H1 (cell line): ENCODE measurements around the gene SESN1. TPM values are rescaled to one million over a fixed set of nuclear protein-coding genes. Genes with fewer than 3 reads are reported as not detected.

ENCODE experiments used
- CTCF ChIA-PET: fragments of 300-600 bp; sonication (Branson Sonifier 250); formaldehyde crosslinking; loops from one replicate; lab custom pipeline; 2021; ENCODE audit not compliant: partially characterized antibody; lab: Charles Lee
- POLR2A ChIA-PET: fragments of 300-600 bp; sonication (Branson Sonifier 250); formaldehyde crosslinking; loops from one replicate; lab custom pipeline; 2021; ENCODE audit warnings: inconsistent platforms; ENCODE audit not compliant: partially characterized antibody; lab: Charles Lee
- DNase-seq, 2 experiments: peaks; one replicate each; pipeline versions ENCODE4 v3.0.0 to v3.0.0-alpha.2; 2010 to 2022; ENCODE audit warnings: low spot score in 2 of 2, low read depth in 1 of 2, mixed read lengths in 1 of 2
- FAIRE-seq: peaks from 2 replicates; lab custom pipeline; 2011; peaks lifted over from hg19 to GRCh38; lab: Jason Lieb, UNC
- H2AFZ ChIP-seq: 2 replicates; pipeline ENCODE4 v1.8.1; 2012; ENCODE audit warnings: low read length, inconsistent platforms
- H2AK5ac ChIP-seq: 2 replicates; pipeline ENCODE4 v1.6.1; 2013; ENCODE audit warnings: low read depth, low read length
- H2BK120ac ChIP-seq: replicated peaks from 2 replicates; pipeline ENCODE3; 2013; ENCODE audit warnings: low read depth, low read length, inconsistent platforms
- H2BK12ac ChIP-seq: 2 replicates; pipeline ENCODE4 v1.6.1; 2013; ENCODE audit warnings: low read depth, low read length
- H2BK15ac ChIP-seq: 2 replicates; pipeline ENCODE4 v1.6.1; 2013; ENCODE audit warnings: low read length
- H2BK20ac ChIP-seq: 2 replicates; pipeline ENCODE4 v1.6.1; 2013; ENCODE audit warnings: low read length
- H2BK5ac ChIP-seq: 2 replicates; pipeline ENCODE4 v1.6.1; 2013; ENCODE audit warnings: low read depth, low read length
- H3K14ac ChIP-seq: 2 replicates; pipeline ENCODE4 v1.6.1; 2013; ENCODE audit warnings: inconsistent platforms; ENCODE audit not compliant: insufficient read length
- H3K18ac ChIP-seq: 2 replicates; pipeline ENCODE4 v1.6.1; 2013; ENCODE audit warnings: low read length; ENCODE audit errors: extremely low read depth
- H3K23ac ChIP-seq: 2 replicates; pipeline ENCODE4 v1.6.1; 2013; ENCODE audit warnings: inconsistent platforms; ENCODE audit not compliant: insufficient read length
- H3K23me2 ChIP-seq: 2 replicates; pipeline ENCODE4 v1.6.1; 2013; ENCODE audit warnings: low read depth, low read length
- H3K27ac ChIP-seq: 2 replicates; pipeline ENCODE4 v1.6.1; 2011; ENCODE audit warnings: low read depth, low read length, inconsistent platforms
- H3K27me3 ChIP-seq, 4 experiments: replicated peaks in 1 of 4; 1 replicate in 1 of 4; 2 replicates in 3 of 4; pipeline versions ENCODE4 v1.6.1 to v1.8.1; 2011 to 2013; ENCODE audit warnings: low read length in 3 of 4, mild to moderate bottlenecking in 3 of 4, inconsistent platforms in 2 of 4, mixed read lengths in 2 of 4, moderate library complexity in 1 of 4; ENCODE audit not compliant: control insufficient read depth in 3 of 4, insufficient read depth in 3 of 4; ENCODE audit errors: extremely low read depth in 1 of 4
- H3K36me3 ChIP-seq, 4 experiments: 2 replicates each; pipeline versions ENCODE4 v1.6.1 to v1.8.1; 2011 to 2013; ENCODE audit warnings: mild to moderate bottlenecking in 4 of 4, low read length in 3 of 4, moderate library complexity in 2 of 4, control low read depth in 1 of 4, inconsistent platforms in 1 of 4; ENCODE audit not compliant: insufficient read depth in 4 of 4, control insufficient read depth in 2 of 4
- H3K4ac ChIP-seq: replicated peaks from 2 replicates; pipeline ENCODE3; 2013; ENCODE audit warnings: low read length, low read depth, mixed read lengths, inconsistent platforms; ENCODE audit not compliant: insufficient read length
- H3K4me1 ChIP-seq, 4 experiments: replicated peaks in 1 of 4; 1 replicate in 1 of 4; 2 replicates in 3 of 4; pipeline versions ENCODE4 v1.6.1 to v1.8.1; 2011 to 2013; ENCODE audit warnings: low read length in 3 of 4, inconsistent platforms in 2 of 4, mixed read lengths in 1 of 4; ENCODE audit not compliant: insufficient read depth in 4 of 4, control insufficient read depth in 3 of 4
- H3K4me2 ChIP-seq, 2 experiments: 2 replicates each; pipeline versions ENCODE4 v1.6.1 to v1.8.1; 2011 to 2013; ENCODE audit warnings: low read depth in 2 of 2, low read length in 2 of 2, control low read depth in 1 of 2, inconsistent platforms in 1 of 2, mild to moderate bottlenecking in 1 of 2; ENCODE audit not compliant: insufficient read depth in 1 of 2
- H3K4me3 ChIP-seq, 4 experiments: fragments of 200-600, 300-600 bp in 1 of 4; sonication (generic), shearing (Covaris generic), sonication (Bioruptor Twin) in 1 of 4; 2 replicates each; pipeline versions ENCODE4 v1.5.1 to v1.8.1; 2011 to 2016; ENCODE audit warnings: low read length in 4 of 4, low read depth in 3 of 4, control low read depth in 2 of 4, inconsistent platforms in 2 of 4, mild to moderate bottlenecking in 2 of 4, mixed read lengths in 1 of 4, moderate library complexity in 1 of 4; ENCODE audit not compliant: insufficient read depth in 2 of 4; ENCODE audit errors: extremely low read depth in 1 of 4
- H3K56ac ChIP-seq: replicated peaks from 2 replicates; pipeline ENCODE3; 2013; ENCODE audit warnings: low read depth, mild to moderate bottlenecking, mixed read lengths, low read length, inconsistent platforms; ENCODE audit not compliant: insufficient read length
- H3K79me1 ChIP-seq: 2 replicates; pipeline ENCODE4 v1.6.1; 2013; ENCODE audit warnings: low read depth, low read length, control low read depth
- H3K79me2 ChIP-seq, 2 experiments: 2 replicates each; pipeline versions ENCODE4 v1.6.1 to v1.8.1; 2012 to 2013; ENCODE audit warnings: low read length in 2 of 2, mild to moderate bottlenecking in 2 of 2, inconsistent platforms in 1 of 2; ENCODE audit not compliant: insufficient read depth in 2 of 2, control insufficient read depth in 1 of 2
- H3K9ac ChIP-seq, 4 experiments: replicated peaks in 1 of 4; 1 replicate in 1 of 4; 2 replicates in 3 of 4; pipeline versions ENCODE4 v1.6.1 to v1.8.1; 2011 to 2013; ENCODE audit warnings: low read depth in 3 of 4, low read length in 3 of 4, control low read depth in 2 of 4, mild to moderate bottlenecking in 2 of 4, moderate library complexity in 2 of 4, inconsistent platforms in 1 of 4; ENCODE audit errors: extremely low read depth in 1 of 4
- H3K9me3 ChIP-seq, 2 experiments: 2 replicates each; pipeline versions ENCODE4 v1.6.1 to v1.8.1; 2012 to 2013; ENCODE audit warnings: mild to moderate bottlenecking in 2 of 2, moderate library complexity in 2 of 2, control low read depth in 1 of 2, inconsistent platforms in 1 of 2, low read depth in 1 of 2, low read length in 1 of 2, mixed read lengths in 1 of 2; ENCODE audit not compliant: insufficient read depth in 2 of 2
- H4K20me1 ChIP-seq, 2 experiments: replicated peaks in 1 of 2; 2 replicates each; pipeline versions ENCODE3 to v1.8.1; 2011 to 2013; ENCODE audit warnings: inconsistent platforms in 2 of 2, low read length in 2 of 2, mild to moderate bottlenecking in 1 of 2; ENCODE audit not compliant: insufficient read depth in 2 of 2, control insufficient read depth in 1 of 2
- H4K5ac ChIP-seq: 2 replicates; pipeline ENCODE4 v1.6.1; 2013; ENCODE audit warnings: low read length, low read depth, mixed read lengths, inconsistent platforms; ENCODE audit not compliant: insufficient read length
- H4K8ac ChIP-seq: 2 replicates; pipeline ENCODE4 v1.8.0; 2013; ENCODE audit warnings: mild to moderate bottlenecking, moderate library complexity, low read length, inconsistent platforms; ENCODE audit not compliant: insufficient read depth; ENCODE audit errors: extremely low read depth
- H4K91ac ChIP-seq: replicated peaks from 2 replicates; pipeline ENCODE3; 2013; ENCODE audit warnings: low read length, mixed read lengths, inconsistent platforms; ENCODE audit not compliant: insufficient read length
- ASH2L ChIP-seq: fragments of 200-600, 300-600 bp; sonication (generic); IDR thresholded peaks from one replicate; pipeline ENCODE4 v1.7.1; 2017; ENCODE audit warnings: low read length
- ATF2 ChIP-seq: IDR thresholded peaks from 2 replicates; pipeline ENCODE4 v1.6.1; 2012; ENCODE audit warnings: low read length, inconsistent platforms
- ATF3 ChIP-seq: IDR thresholded peaks from 2 replicates; pipeline ENCODE4 v1.6.1; 2011; ENCODE audit warnings: low read depth, mild to moderate bottlenecking, low read length; ENCODE audit not compliant: insufficient read depth
- BCL11A ChIP-seq, 2 experiments: IDR thresholded peaks; one replicate each; pipeline ENCODE4 v1.6.1; 2011; ENCODE audit warnings: low read depth in 2 of 2, low read length in 2 of 2, mild to moderate bottlenecking in 2 of 2
- CBX5 ChIP-seq: fragments of 300-800, 300-1000 bp; sonication (generic); IDR thresholded peaks from 2 replicates; pipeline ENCODE4 v1.7.1; 2016; ENCODE audit warnings: antibody characterized with exemption, low read length, low read depth
- EGR1 ChIP-seq: IDR thresholded peaks from 2 replicates; pipeline ENCODE4 v1.6.1; 2011; ENCODE audit warnings: low read depth, low read length, borderline replicate concordance
- RXRA ChIP-seq: IDR thresholded peaks from 2 replicates; pipeline ENCODE4 v1.6.1; 2011; ENCODE audit warnings: low read depth, mild to moderate bottlenecking, low read length, moderate library complexity; ENCODE audit not compliant: insufficient read depth
- SIRT6 ChIP-seq: IDR thresholded peaks from one replicate; pipeline ENCODE4 v1.7.1; 2012; ENCODE audit warnings: low read length, inconsistent platforms
- TEAD4 ChIP-seq: IDR thresholded peaks from 2 replicates; pipeline ENCODE4 v1.6.1; 2012; ENCODE audit warnings: low read depth, low read length, inconsistent platforms, mixed read lengths
- YY1 ChIP-seq: IDR thresholded peaks from 2 replicates; pipeline ENCODE4 v1.6.1; 2011; ENCODE audit warnings: low read depth, mild to moderate bottlenecking, low read length
- WGBS, 2 experiments: shearing (Covaris generic) in 1 of 2; methylation state at CpG; one replicate each; pipeline versions ENCODE4 v1.1.6 to v1.1.7; 2013 to 2015; ENCODE audit warnings: low lambda C conversion rate in 2 of 2, mixed read lengths in 2 of 2, inconsistent platforms in 1 of 2, low coverage in 1 of 2, missing lambda C conversion rate in 1 of 2; ENCODE audit not compliant: insufficient replicate concordance in 2 of 2, insufficient coverage in 1 of 2, insufficient read length in 1 of 2; ENCODE audit errors: extremely low coverage in 1 of 2, missing lambda C conversion rate in 1 of 2; 5-methylcytosine and 5-hydroxymethylcytosine counted together
- polyA plus RNA-seq, 7 experiments: library from polyadenylated mRNA; depleted of rRNA in 3 of 7; stranded (reverse) in 5 of 7; unstranded in 2 of 7; fragments of >200 nt in 5 of 7; fragments of 200-250 nt in 2 of 7; gene quantifications; 1 replicate in 5 of 7; 2 replicates in 1 of 7; 4 replicates in 1 of 7; pipeline versions ENCODE4 v1.2.1 to v1.2.3, GENCODE V29; 2011 to 2013; ENCODE audit warnings: missing spikeins in 2 of 7, mixed read lengths in 2 of 7
- total RNA-seq: library from RNA; stranded (reverse); fragmentation: NEBNext Ultra II Directional; extraction: Animal tissue kit (Norgen Biotek cat#: 25700); gene quantifications from 2 replicates; pipeline ENCODE4 v1.2.1, GENCODE V29; 2021

The SESN1 gene
- total and polyA plus RNA-seq, 2 of the 8 experiments (the other 6 are each of a cell fraction or from before 2014, with no cell fraction given), result 12.8 to 15.6 TPM

GRCh38 chr6:109036574-109037294 is 57.9 kb downstream of the SESN1 start:
- 83% methylated on average over 5 of the region's 5 CpGs; no CpG with 5 or more reads in 1 of the 2 experiments for WGBS, 2 experiments
- Histone ChIP-seq H2BK12ac (no peak overlapping the region), H2BK20ac (no peak overlapping the region), H3K4me2 (no peak overlapping the region), H3K56ac (no peak overlapping the region), H3K4ac (no peak overlapping the region), H4K20me1 (no peaks in the 10 kb centered on the region), H2AK5ac (no peak overlapping the region), H3K36me3 (no peaks in the 10 kb centered on the region)
- POLR2A ChIA-PET, result no interaction called here
- no peak for TF ChIP-seq ATF2
- TF ChIP-seq RXRA, result no peak
- no peak for TF ChIP-seq SIRT6
- no peak for TF ChIP-seq ASH2L
- TF ChIP-seq TEAD4, result no peak
- no peak for TF ChIP-seq EGR1
- no peak for TF ChIP-seq CBX5
- TF ChIP-seq ATF3, result no peak
- no peak for TF ChIP-seq BCL11A (IDR thresholded peaks at IDR 0.05; ENCODE audit: low read depth in 2 of 2, low read length in 2 of 2)
- TF ChIP-seq YY1, result no peak
- TF ChIP-seq, all 59 proteins: peak for 0
- FAIRE-seq, result no peak
- no peak overlapping the region for H3K18ac ChIP-seq
- CTCF ChIA-PET, result interaction anchor here (0.9 to 2.0 kb wide), 4 partner anchors 36 to 201 kb away, joined by 3 to 7 read pairs (median 4); no protein-coding TSS in a partner anchor
- H3K23ac ChIP-seq, result no peak overlapping the region
- H3K4me3 ChIP-seq, result no peak overlapping the region
- H3K27ac ChIP-seq, result no peak overlapping the region
- H4K5ac ChIP-seq, result no peak overlapping the region
- no peak overlapping the region for H3K9ac ChIP-seq
- no peak overlapping the region for H4K8ac ChIP-seq
- no peaks in the 10 kb centered on the region for H3K4me1 ChIP-seq
- H4K91ac ChIP-seq, result no peak overlapping the region
- no peak for DNase-seq
- H2BK15ac ChIP-seq, result no peak overlapping the region
- no peaks in the 10 kb centered on the region for H3K23me2 ChIP-seq
- H2BK5ac ChIP-seq, result no peak overlapping the region
- no peaks in the 10 kb centered on the region for H3K79me2 ChIP-seq
- H2AFZ ChIP-seq, result no peak overlapping the region
- no peak overlapping the region for H2BK120ac ChIP-seq
- no peaks in the 10 kb centered on the region for H3K9me3 ChIP-seq
- no peaks in the 10 kb centered on the region for H3K79me1 ChIP-seq
- no peak overlapping the region for H3K14ac ChIP-seq
- H3K27me3 ChIP-seq, result peaks cover 0 to 1% (median 0%) of the 10 kb centered on the region in 4 experiments; a peak in 1 of 7 replicates
